ENCODE data around the gene B4GALNT4.

The B4GALNT4 gene

DNA sequence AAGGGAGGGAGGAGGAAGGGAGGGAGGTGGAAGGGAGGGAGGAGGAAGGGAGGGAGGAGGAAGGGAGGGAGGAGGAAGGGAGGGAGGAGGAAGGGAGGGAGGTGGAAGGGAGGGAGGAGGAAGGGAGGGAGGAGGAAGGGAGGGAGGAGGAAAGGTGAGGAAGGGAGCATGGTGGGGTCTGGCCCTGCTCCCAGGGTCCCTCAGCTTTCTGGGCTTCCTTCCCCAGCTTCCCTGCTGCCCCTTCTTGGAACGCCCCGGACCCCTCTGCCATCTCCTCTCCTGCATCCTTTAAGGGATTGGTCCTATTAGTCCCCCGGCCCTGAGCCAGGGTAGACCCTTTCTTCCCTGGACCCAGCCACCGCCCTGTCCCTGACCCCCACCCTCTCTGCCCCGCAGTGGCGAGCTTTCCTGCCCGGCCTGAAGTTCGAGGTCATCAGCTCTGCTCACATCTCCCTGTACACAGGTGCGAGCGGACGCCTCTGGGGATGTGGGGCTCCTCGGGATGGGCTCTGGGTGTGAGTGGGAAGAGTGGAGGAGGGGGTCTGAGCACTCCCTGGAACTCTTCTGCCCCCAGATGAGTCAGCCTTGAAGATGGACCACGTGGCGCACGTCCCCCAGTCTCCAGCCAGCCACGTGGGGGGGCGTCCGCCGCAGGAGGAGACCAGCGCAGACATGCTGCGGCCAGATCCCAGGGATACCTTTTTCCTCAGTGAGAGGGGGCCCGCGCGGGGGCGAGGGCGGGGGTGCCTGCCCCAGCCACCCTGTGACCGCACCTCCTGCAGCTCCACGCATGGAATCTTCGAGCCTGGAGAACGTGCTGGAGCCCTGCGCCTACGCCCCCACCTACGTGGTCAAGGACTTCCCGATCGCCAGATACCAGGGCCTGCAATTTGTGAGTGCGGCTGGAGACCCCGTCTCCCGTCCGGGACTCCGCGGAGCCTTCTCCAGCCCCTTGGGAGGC, 6.0 kb downstream of the B4GALNT4 start:
- TF ChIP-seq, protein P1, sequence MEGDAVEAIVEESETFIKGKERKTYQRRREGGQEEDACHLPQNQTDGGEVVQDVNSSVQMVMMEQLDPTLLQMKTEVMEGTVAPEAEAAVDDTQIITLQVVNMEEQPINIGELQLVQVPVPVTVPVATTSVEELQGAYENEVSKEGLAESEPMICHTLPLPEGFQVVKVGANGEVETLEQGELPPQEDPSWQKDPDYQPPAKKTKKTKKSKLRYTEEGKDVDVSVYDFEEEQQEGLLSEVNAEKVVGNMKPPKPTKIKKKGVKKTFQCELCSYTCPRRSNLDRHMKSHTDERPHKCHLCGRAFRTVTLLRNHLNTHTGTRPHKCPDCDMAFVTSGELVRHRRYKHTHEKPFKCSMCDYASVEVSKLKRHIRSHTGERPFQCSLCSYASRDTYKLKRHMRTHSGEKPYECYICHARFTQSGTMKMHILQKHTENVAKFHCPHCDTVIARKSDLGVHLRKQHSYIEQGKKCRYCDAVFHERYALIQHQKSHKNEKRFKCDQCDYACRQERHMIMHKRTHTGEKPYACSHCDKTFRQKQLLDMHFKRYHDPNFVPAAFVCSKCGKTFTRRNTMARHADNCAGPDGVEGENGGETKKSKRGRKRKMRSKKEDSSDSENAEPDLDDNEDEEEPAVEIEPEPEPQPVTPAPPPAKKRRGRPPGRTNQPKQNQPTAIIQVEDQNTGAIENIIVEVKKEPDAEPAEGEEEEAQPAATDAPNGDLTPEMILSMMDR (IDR thresholded peaks at IDR 0.05; ENCODE audit: low read depth, low read length): no peak
- no peak for DNase-seq (ENCODE audit: low read depth, low spot score)
- H3K4me3 ChIP-seq (ENCODE audit: low read depth, low read length): no peak overlapping the region
- in situ Hi-C loops (cut with HindIII; ENCODE audit: low sequenced_read_pairs): no loop called here

DNA sequence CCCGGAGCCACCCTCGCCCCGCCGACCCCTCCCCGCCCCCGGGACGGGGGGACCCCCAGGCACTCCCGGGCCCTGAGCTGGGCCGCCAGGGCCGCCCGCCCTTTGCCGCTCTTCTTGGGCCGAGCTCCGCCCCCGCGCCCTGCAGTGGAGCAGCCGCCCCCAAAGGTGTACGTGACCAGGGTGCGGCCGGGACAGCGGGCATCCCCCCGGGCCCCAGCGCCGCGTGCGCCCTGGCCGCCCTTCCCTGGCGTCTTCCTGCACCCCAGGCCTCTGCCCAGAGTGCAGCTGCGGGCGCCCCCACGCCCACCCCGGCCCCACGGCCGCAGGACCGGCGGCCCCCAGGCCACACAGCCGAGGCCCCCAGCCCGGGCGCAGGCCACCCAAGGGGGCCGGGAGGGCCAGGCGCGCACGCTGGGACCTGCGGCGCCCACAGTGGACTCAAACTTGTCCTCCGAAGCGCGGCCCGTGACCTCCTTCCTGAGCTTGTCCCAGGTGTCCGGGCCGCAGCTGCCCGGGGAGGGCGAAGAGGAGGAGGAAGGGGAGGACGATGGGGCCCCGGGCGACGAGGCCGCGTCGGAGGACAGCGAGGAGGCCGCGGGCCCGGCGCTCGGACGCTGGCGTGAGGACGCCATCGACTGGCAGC, 7.4 kb downstream of the B4GALNT4 start:
- in situ Hi-C loops (cut with HindIII; ENCODE audit: low sequenced_read_pairs): no loop called here
- no peak for DNase-seq (ENCODE audit: low read depth, low spot score)
- TF ChIP-seq, protein P1 (IDR thresholded peaks at IDR 0.05; ENCODE audit: low read depth, low read length): no peak
- no peak overlapping the region for H3K4me3 ChIP-seq (ENCODE audit: low read depth, low read length)

DNA sequence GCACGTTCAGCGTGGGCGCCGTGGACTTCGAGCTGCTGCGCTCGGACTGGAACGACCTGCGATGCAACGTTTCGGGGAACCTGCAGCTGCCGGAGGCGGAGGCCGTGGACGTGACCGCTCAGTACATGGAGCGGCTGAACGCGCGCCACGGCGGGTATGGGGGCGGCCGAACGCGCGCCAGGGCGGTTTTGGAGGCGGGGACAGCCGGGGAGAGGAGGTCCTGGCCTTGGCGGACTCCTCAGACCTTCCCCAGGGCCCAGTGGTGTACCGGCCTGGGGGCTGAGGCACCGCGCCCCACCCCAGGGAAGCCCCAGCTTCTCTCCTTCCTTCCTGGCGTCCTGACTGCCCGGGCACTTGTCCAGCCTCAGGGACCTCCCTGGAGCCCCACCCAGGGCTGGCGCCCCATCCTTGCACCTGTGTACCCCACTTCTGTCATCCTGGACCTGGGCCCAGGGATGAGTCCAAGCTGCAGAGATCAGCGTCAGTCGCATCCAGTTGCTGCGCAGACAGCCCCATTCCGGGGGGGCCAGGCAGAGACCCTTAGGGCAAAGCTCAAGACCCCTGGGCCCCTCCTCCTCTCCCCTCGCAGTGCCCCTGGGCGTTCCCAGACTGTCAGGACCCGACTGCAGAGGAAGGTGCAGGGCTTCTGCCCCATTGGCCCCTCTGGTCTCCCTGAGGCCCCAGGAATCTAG, 8.0 kb downstream of the B4GALNT4 start:
- TF ChIP-seq, protein P1 (IDR thresholded peaks at IDR 0.05; ENCODE audit: low read depth, low read length): no peak
- H3K4me3 ChIP-seq (ENCODE audit: low read depth, low read length): no peak overlapping the region
- in situ Hi-C loops (cut with HindIII; ENCODE audit: low sequenced_read_pairs): no loop called here
- no peak for DNase-seq (ENCODE audit: low read depth, low spot score)

DNA sequence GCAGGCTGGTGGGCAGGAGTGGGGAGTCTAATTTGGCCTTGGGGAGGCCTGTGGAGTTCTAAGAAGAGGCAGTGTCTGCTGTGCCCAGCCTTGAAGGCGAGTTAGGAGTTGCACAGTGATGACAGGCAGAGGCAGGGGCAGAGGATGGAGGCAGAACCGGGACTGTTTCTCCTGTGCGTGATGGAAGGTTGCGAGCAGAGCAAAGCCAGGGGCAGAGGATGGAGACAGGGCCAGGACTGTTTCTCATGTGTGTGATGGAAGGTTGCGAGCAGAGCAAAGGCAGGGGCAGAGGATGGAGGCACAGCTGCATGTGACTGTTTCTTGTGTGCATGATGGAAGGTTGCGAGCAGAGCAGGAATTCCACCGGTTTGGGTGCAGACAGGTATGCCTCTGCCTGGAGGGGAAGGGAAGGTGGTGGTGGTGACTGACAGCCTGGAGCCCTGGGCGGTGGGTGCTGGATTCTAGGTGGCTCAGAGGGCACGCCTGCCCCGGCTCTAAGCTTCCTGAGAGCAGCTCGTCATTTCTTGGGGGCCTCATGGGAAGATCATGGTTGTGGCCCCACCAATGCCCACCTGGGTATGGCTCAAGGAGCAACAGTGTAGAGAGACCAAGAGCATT, 8.7 kb downstream of the B4GALNT4 start:
- no peak for DNase-seq (ENCODE audit: low read depth, low spot score)
- in situ Hi-C loops (cut with HindIII; ENCODE audit: low sequenced_read_pairs): no loop called here
- TF ChIP-seq, protein P1 (IDR thresholded peaks at IDR 0.05; ENCODE audit: low read depth, low read length): no peak
- no peak overlapping the region for H3K4me3 ChIP-seq (ENCODE audit: low read depth, low read length)

DNA sequence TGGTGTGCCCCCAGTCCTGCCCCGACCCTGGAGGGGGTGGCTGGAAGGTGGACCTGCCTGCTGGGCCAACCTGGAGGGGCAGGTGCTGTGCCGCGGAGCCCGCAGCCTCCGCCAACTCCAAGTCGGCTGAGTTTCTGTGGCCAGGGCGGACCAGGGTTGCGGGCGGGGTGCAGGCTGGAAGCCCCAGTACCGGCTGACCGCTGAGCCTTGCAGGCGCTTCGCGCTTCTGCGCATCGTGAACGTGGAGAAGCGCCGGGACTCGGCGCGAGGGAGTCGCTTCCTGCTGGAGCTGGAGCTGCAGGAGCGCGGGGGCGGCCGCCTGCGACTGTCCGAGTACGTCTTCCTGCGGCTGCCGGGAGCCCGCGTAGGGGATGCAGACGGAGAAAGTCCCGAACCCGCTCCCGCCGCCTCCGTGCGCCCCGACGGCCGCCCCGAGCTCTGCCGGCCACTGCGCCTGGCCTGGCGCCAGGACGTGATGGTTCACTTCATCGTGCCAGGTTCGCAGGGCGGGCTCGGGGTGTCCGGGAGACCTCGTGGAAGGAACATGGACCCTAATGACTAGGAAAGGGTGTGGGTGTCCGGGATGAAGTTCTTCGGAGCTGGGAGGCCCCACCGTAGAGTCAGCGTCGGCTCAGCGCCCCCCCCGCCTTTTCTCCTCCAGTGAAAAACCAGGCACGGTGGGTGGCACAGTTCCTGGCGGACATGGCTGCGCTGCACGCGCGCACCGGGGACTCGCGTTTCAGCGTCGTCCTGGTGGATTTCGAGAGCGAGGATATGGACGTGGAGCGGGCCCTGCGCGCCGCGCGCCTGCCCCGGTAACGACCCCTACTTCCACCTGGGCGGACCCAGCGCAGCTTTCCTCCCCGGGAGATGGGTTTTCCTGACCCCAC, 10.2 kb downstream of the B4GALNT4 start:
- no peak overlapping the region for H3K4me3 ChIP-seq (ENCODE audit: low read depth, low read length)
- TF ChIP-seq, protein P1 (IDR thresholded peaks at IDR 0.05; ENCODE audit: low read depth, low read length): no peak
- DNase-seq (ENCODE audit: low read depth, low spot score): no peak
- in situ Hi-C loops (cut with HindIII; ENCODE audit: low sequenced_read_pairs): no loop called here
